ENCODE results near the gene SUZ12.
"Not testable (repeated sequence)": the region's sequence is repeated elsewhere in the genome, so short reads cannot be mapped to it uniquely, and the experiment has no call there.

The SUZ12 gene

DNA sequence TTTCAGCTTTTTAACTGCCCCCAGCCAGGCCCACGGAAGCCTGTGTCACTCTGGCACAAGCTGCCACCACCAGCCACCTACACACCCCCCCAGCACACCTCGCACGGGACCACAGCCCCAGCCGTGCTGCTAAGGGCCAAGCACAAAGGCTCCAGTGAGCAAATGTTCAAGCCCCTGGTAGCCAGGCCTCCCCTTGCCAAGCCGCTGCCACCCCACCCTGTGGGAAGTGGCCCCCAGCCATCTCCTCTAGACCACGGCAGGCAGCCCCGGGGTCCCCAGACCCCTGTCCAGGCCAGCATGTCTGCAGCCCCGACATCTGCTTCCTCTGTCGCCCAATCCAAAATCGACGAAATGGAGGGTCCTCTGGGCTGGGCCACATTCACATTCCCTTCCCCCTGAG, 105.5 kb downstream of the SUZ12 start:
- not testable (repeated sequence) for DNase-seq

GRCh38 chr17:32045611-32046010, 108.8 kb downstream of the SUZ12 start:
- not testable (repeated sequence) for DNase-seq

- DNase-seq = not testable (repeated sequence)
These were observed 110.9 kb downstream of the SUZ12 start for GRCh38 chr17:32047663-32048062.
